T-helper 1 cell treated with Interleukin-12 subunit alpha and Interleukin-12 subunit beta and Interleukin-4 antibody, amounts not matched to agents 30 ng/mL and 1 ng/mL, for 36 hours (primary cell): ENCODE data around the gene NUPR2. TPM values are rescaled to one million over a fixed set of nuclear protein-coding genes. Genes with fewer than 3 reads are reported as not detected.
"Not testable (repeated sequence)": the region's sequence is repeated elsewhere in the genome, so short reads cannot be mapped to it uniquely, and the experiment has no call there.

Source experiments
- intact Hi-C: fragments of 100-400 bp; cut with micrococcal nuclease; formaldehyde crosslinking; loops from one replicate; pipeline ENCODE4 v1.15.1; 2024
- total RNA-seq: library from RNA; stranded (reverse); gene quantifications from 2 replicates; pipeline ENCODE4 v1.2.3, GENCODE V29; 2022

NUPR2 gene
- total RNA-seq, result not detected in 2 replicates

DNA sequence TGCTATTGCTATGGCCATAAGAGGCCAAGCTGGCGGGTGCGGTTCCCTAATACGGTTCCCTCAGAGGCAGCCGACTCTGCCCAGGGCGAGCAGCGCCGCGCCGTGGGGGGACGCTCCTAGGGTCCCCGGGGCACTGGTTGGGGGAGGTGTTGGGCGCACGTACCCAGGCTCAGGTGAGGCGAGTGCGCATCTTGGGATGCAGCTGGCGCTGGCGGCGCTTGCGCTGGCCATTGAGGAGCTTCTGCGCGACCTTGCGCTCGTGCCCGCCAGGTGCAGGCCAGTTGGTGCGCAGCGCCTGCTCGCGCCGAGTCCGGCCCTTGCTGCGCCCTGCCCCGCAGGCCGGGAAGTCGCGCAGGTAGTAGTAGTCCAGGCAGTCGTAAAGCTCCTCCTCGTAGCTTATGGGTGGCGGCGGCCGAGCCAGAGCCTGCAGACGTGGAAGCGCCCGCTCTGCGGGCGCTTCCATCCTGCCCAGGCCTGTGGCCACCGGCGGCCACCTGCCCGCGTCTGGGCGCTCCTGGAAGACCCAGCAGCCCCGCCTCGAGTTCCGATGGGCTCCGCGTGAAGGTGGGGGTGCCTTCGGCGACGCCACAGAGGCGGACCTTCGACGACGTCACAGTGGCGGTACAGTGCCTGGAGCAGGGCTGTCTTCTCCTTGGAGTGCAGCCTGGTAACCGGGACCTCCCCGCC is at the start of gene NUPR2:
Gene NUPR2, minus strand, starts transcription at position 566 of the 687 bp plus-strand sequence. Its CDS starts 103 bp downstream, at position 463.
- intact Hi-C loops, result no loop called here

DNA sequence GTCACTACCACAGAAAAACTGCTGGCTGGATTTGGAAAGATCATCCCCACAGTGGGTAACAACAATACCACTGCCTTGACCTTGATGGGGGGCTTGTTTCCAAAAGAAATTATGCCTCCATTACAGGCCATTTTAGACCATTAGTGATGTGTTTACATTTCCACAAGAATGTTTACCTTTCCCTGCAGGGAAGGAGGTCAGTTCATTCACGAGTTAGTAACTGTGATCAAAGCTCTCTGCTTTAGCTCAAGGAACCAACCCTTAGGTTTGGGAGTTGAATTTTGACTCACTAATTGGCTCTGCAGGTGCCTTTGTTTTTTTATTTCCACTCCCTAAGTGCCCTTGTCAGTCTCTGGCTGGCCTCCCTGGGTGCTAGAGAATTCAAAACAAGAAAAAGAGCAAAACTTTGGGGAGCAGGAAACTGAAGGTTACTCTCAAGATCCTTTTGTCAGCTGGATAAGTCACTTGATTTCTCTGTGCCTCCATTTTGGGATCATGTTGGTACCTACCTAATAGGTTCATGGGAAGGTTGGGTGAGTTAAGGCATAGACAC is 41.1 kb upstream of the NUPR2 start:
- intact Hi-C loops, result no loop called here

GRCh38 chr7:56131062-56131461 is 14.8 kb upstream of the NUPR2 start:
- intact Hi-C loops, result not testable (repeated sequence)

DNA sequence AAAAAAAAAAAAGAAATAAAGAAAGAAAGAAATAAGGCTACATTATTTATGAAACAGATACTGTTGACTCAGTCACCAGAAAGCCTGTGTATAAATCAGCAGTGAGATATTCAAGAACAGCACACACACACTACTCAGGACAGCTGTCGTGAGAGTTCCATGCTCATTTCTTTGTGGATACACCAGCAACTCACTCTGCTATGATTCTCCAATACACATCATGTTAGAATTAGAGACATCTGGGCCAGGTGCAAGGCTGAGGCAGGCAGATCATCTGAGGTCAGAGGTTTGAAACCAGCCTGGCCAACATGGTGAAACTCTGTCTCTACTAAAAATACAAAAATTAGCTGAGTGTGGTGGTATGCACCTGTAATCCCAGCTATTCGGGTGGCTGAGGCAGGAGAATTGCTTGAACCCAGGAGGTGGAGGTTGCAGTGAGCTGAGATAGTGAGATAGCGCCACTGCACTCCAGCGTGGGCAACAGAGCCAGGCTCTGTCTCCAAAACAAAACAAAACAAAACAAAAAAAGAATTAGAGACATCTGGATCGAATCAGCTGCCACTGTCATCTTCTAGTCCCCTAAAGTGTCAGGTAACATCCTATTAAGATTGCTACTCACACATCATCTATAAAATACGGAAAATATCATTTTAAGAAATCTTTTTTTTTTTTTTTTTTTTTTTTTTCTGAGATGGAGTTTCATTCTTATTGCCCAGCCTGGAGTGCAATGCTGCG is 11.2 kb upstream of the NUPR2 start:
- intact Hi-C loops, result no loop called here

- intact Hi-C loops, result no loop called here
Measured at GRCh38 chr7:56125831-56126230, 9.6 kb upstream of the NUPR2 start.

DNA sequence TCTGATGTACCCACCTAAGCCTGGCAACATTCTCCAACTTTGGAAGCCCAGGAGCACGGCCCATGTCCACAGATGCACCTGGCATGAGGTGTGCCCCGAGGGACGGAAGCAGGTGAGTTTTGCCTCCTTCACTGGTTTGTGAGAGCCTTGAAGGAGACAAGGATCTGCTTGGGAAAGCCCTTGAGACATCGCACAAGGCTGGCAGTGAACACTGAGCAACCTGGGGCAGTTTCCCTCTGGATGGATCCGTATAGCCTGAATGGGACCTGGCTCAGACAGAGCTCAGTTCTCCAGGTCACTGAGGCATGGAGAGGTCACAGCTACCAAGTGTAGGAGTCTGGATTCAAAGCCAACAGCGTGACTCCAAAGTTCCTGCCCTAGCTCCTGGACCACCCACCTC is 8.8 kb upstream of the NUPR2 start:
- intact Hi-C loops, result no loop called here

DNA sequence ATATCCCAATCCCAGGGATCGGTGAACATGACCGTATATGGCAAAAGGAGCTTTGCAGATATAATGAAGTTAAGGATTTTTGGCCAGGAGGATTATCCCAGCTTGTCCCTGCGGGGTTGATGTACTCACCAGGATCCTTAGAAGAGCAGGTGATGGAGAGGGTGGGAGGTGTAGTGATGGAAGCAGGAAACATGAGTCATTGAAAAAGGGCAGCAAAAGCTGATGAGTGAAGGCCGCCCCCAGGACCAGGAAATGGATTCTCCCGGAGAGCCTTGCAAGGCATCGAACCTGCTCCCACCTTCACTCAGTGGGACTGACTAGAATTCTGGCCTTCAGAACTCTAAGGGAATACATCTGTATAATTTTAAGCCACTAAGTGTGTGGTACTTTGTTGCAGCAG is 5.2 kb upstream of the NUPR2 start:
- intact Hi-C loops, result no loop called here

- intact Hi-C loops, result not testable (repeated sequence)
Measured at GRCh38 chr7:56112244-56112643, 4.0 kb downstream of the NUPR2 start.

- intact Hi-C loops, result no loop called here
Measured at GRCh38 chr7:56110611-56111010, 5.6 kb downstream of the NUPR2 start.

GRCh38 chr7:56107954-56108258 is 8.3 kb downstream of the NUPR2 start:
- intact Hi-C loops, result no loop called here

GRCh38 chr7:56106108-56107073 is 9.8 kb downstream of the NUPR2 start, which contains the start of gene CHCHD2:
CHCHD2 (minus strand) TSS chr7:56106476; CDS start chr7:56106413, 63 bp downstream.
- intact Hi-C loops, result loop anchor here (1.0 kb wide), 10 partner anchors 42 to 1347 kb away; partner anchors contain the start of genes CCT6A, LANCL2, MRPS17 and PSPH

DNA sequence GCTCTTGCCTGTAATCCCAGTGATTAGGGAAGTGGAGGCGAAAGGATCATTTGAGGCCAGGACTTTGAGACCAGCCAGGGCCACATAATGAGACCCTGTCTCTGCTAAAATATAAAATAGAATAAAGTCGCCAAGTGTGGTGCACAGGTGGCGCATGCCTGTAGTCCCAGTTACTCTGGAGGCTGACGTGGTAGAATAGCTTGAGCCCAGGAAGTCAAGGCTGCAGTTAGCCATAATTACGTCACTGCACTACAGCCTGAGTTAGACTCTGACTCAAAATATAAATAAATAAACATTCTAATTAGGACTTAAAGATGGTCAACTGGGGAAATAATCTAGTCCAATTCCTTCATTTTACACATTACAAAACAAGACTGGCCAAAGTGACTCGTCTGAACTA is 10.7 kb downstream of the NUPR2 start:
- intact Hi-C loops, result no loop called here

GRCh38 chr7:56104138-56104537 is 12.1 kb downstream of the NUPR2 start:
- intact Hi-C loops, result not testable (repeated sequence)

DNA sequence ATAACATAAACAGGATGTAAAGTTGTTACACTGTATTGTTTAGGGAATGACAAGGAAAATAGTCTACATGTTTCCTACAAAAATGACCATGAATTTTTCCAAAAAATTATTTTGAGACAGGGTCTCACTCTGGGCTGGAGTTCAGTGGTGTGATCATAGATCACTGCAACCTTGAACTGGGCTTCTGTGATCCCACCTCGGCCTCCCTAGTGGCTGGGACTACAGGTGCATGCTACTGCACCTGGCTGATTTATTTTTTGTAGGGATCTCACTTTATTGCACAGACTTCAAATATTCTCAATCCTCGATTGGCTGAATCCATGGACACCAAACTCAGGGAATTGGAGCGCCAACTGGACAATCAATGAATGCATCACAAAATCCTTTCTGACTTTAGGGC is 16.6 kb downstream of the NUPR2 start:
- intact Hi-C loops, result no loop called here

DNA sequence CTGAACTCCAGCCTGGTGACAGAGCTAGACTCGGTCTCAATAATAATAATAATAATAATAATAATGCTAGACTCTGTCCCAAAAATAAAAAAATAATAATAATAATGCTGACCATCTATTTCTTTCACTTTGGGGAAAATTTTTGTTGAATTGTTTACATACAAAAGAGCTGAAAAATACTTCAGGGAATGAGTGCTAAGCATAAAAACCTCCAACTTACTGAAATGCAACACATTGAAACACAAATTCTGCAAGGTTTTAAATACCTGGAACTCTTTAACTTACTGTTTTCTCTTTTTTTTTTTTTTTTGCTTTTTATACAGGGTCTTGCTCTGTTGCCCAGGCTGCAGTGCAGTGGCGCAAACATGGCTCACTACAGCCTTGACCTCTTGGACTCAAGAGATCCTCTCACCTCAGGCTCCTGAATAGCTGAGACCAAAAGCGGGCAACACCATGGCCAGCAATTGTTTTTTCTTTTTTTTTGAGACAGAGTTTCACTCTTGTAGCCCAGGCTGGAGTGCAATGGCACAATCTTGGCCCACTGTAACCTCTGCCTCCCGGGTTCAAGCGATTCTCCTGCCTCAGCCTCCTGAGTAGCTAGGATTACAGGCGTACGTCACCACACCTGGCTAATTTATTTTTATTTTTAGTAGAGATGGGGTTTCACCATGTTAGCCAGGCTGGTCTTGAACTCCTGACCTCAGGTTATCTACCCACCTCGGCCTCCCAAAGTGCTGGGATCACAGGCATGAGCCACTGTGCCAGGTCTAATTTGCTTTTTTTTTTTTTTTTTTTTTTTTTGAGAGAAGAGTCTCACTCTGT is 17.8 kb downstream of the NUPR2 start:
- intact Hi-C loops, result not testable (repeated sequence)

DNA sequence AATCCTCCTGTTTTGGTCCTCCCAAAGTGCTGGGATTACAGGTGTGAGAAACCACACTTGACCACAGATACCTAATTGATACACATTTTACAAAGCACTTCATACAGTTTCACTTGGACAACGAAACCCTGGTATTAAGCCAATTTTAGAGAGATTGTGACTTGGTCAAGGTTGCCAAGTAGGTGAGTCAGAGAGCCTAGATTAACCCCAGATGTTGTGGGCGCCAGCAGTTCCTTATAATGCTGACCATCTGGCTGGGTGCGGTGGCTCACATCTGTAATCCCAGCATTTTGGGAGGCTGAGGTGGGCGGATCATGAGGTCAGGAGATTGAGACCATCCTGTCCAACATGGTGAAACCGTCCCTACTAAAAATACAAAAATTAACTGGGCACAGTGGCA is 18.5 kb downstream of the NUPR2 start:
- intact Hi-C loops, result no loop called here

GRCh38 chr7:56092789-56093531 is 23.3 kb downstream of the NUPR2 start, which contains the start of gene PHKG1:
PHKG1 (minus strand) TSS chr7:56092952; CDS start chr7:56088941, 4,011 bp downstream.
- intact Hi-C loops, result no loop called here

GRCh38 chr7:56092388-56092787 is 23.8 kb downstream of the NUPR2 start:
- intact Hi-C loops, result not testable (repeated sequence)

DNA sequence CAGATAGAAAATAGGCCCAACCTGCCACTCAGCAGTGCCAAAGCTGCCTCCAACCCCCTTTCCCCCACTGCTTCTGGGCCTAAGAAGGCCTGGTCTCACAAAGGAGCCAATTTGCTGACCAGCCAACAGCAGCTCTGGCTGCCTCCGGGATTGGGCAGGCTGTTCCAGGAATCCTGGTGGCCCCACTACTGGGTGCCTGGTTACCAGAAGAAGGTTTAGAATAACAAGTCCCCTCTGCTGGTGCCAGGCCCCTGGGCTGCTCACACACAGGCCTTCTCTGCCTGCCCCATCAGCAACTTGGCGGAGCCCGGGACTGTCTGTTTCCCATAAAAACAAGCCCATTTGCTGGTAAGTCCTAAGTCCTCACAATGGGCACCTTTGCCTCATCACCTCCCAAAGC is 24.6 kb downstream of the NUPR2 start:
- intact Hi-C loops, result no loop called here

- intact Hi-C loops, result no loop called here
Measured at GRCh38 chr7:56087445-56087844, 28.8 kb downstream of the NUPR2 start.
